SKM-1 (cell line): ENCODE measurements around the gene BOLA2B.
"Not testable (repeated sequence)": the region's sequence is repeated elsewhere in the genome, so short reads cannot be mapped to it uniquely, and the experiment has no call there.

Experiments used
- DNase-seq: peaks from one replicate; lab custom pipeline; 2025; ENCODE audit not compliant: unreplicated experiment; lab: John Stamatoyannopoulos, UW

BOLA2B gene

GRCh38 chr16:30184891-30185682 is 8.4 kb downstream of the BOLA2B start:
- DNase-seq: peak; percentile 83

GRCh38 chr16:30184096-30184890 is 9.2 kb downstream of the BOLA2B start:
- peak; percentile 81 for DNase-seq

GRCh38 chr16:30183233-30184095 is 10.0 kb downstream of the BOLA2B start, which contains the start of gene CORO1A:
TSS of gene CORO1A (plus strand) at chr16:30183602. CDS start at chr16:30185210, 1,608 bp downstream.
- DNase-seq: peak; percentile 84

GRCh38 chr16:30180741-30181140 is 12.7 kb downstream of the BOLA2B start:
- no peak for DNase-seq

- no peak for DNase-seq
These were observed 13.5 kb downstream of the BOLA2B start for GRCh38 chr16:30179931-30180330.

- no peak for DNase-seq
These were observed 14.3 kb downstream of the BOLA2B start for GRCh38 chr16:30179195-30179594.

- not testable (repeated sequence) for DNase-seq
These were observed 16.6 kb downstream of the BOLA2B start for GRCh38 chr16:30176876-30177275.

- no peak for DNase-seq
These were observed 20.4 kb downstream of the BOLA2B start for GRCh38 chr16:30173054-30173453.

GRCh38 chr16:30170145-30170544 is 23.3 kb downstream of the BOLA2B start:
- not testable (repeated sequence) for DNase-seq

GRCh38 chr16:30169416-30169815 is 24.1 kb downstream of the BOLA2B start:
- DNase-seq: not testable (repeated sequence)

GRCh38 chr16:30168746-30169145 is 24.7 kb downstream of the BOLA2B start:
- not testable (repeated sequence) for DNase-seq

GRCh38 chr16:30166202-30166902 is 27.1 kb downstream of the BOLA2B start:
- DNase-seq: peak; percentile 98

GRCh38 chr16:30163538-30163937 is 29.9 kb downstream of the BOLA2B start:
- no peak for DNase-seq

- DNase-seq: no peak
These were observed 36.3 kb downstream of the BOLA2B start for GRCh38 chr16:30157214-30157613.

- no peak for DNase-seq
These were observed 38.3 kb downstream of the BOLA2B start for GRCh38 chr16:30155188-30155587.

- DNase-seq: no peak
These were observed 40.9 kb downstream of the BOLA2B start for GRCh38 chr16:30152517-30152916.

GRCh38 chr16:30151091-30151490 is 42.4 kb downstream of the BOLA2B start:
- no peak for DNase-seq

GRCh38 chr16:30149250-30149930 is 44.1 kb downstream of the BOLA2B start:
- DNase-seq: peak; percentile 33

GRCh38 chr16:30147843-30148510 is 45.5 kb downstream of the BOLA2B start:
- no peak for DNase-seq
